VCaP (cell line): ENCODE measurements around the gene SMARCC2.

ENCODE experiments used
- H3K27ac ChIP-seq: fragments of 450-650 bp; 2 replicates; pipeline ENCODE4 v1.5.1; 2017
- CTCF ChIP-seq: fragments of 450-650 bp; conservative IDR thresholded peaks from 2 replicates; pipeline ENCODE4 v1.5.1; 2017; ENCODE audit warnings: mild to moderate bottlenecking, moderate library complexity

The SMARCC2 gene

GRCh38 chr12:56114084-56114483 is 75.2 kb downstream of the SMARCC2 start:
- no peak for TF ChIP-seq CTCF
- no peak overlapping the region; the same call in 1 of the 2 replicates for H3K27ac ChIP-seq
